ENCODE results near the gene RBM44.

- TF ChIP-seq POLR2A (IDR thresholded peaks at IDR 0.05) (no peak), EP300 (IDR thresholded peaks at IDR 0.05) (no peak)
- TF ChIP-seq, protein P1, sequence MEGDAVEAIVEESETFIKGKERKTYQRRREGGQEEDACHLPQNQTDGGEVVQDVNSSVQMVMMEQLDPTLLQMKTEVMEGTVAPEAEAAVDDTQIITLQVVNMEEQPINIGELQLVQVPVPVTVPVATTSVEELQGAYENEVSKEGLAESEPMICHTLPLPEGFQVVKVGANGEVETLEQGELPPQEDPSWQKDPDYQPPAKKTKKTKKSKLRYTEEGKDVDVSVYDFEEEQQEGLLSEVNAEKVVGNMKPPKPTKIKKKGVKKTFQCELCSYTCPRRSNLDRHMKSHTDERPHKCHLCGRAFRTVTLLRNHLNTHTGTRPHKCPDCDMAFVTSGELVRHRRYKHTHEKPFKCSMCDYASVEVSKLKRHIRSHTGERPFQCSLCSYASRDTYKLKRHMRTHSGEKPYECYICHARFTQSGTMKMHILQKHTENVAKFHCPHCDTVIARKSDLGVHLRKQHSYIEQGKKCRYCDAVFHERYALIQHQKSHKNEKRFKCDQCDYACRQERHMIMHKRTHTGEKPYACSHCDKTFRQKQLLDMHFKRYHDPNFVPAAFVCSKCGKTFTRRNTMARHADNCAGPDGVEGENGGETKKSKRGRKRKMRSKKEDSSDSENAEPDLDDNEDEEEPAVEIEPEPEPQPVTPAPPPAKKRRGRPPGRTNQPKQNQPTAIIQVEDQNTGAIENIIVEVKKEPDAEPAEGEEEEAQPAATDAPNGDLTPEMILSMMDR (IDR thresholded peaks at IDR 0.05), result no peak
Observed at GRCh38 chr2:237830522-237830921, 31.9 kb downstream of the RBM44 start.
